Cardiac septum (tissue), 1 donor: ENCODE results near the gene CCDC137. TPM values are rescaled to one million over a fixed set of nuclear protein-coding genes. Genes with fewer than 3 reads are reported as not detected.
"Not testable (repeated sequence)": the region's sequence is repeated elsewhere in the genome, so short reads cannot be mapped to it uniquely, and the experiment has no call there.

Source experiments
- DNase-seq: peaks from one replicate; pipeline ENCODE4 v3.0.0-alpha.2; 2020; ENCODE audit warnings: low spot score
- intact Hi-C: fragments of 100-400 bp; cut with DNase I; formaldehyde crosslinking; loops from one replicate; pipeline ENCODE4 v1.14.0; 2022
- long read RNA-seq: library from polyadenylated mRNA; unstranded; transcript quantifications from one replicate; pipeline ENCODE4 v2.0.0, GENCODE V29; 2021
- total RNA-seq: library from RNA; stranded (reverse); fragmentation: NEBNext Ultra II Directional; extraction: Animal tissue kit (Norgen Biotek cat#: 25700); gene quantifications from one replicate; pipeline ENCODE4 v1.2.1, GENCODE V29; 2021
- donor health status: DM: no; HTN: no; CAD: no.

CCDC137 gene, protein sequence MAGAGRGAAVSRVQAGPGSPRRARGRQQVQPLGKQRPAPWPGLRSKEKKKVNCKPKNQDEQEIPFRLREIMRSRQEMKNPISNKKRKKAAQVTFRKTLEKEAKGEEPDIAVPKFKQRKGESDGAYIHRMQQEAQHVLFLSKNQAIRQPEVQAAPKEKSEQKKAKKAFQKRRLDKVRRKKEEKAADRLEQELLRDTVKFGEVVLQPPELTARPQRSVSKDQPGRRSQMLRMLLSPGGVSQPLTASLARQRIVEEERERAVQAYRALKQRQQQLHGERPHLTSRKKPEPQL
- 8.2 TPM for total RNA-seq
- long read RNA-seq, transcript CCDC137-201 (6 exons, 2,468 nt): major isoform, 18 of 25 reads
- long read RNA-seq, partial matches to known transcripts: 3 of 25 reads
- long read RNA-seq, other reads (novel, unspliced or antisense): 2 of 25 reads

DNA sequence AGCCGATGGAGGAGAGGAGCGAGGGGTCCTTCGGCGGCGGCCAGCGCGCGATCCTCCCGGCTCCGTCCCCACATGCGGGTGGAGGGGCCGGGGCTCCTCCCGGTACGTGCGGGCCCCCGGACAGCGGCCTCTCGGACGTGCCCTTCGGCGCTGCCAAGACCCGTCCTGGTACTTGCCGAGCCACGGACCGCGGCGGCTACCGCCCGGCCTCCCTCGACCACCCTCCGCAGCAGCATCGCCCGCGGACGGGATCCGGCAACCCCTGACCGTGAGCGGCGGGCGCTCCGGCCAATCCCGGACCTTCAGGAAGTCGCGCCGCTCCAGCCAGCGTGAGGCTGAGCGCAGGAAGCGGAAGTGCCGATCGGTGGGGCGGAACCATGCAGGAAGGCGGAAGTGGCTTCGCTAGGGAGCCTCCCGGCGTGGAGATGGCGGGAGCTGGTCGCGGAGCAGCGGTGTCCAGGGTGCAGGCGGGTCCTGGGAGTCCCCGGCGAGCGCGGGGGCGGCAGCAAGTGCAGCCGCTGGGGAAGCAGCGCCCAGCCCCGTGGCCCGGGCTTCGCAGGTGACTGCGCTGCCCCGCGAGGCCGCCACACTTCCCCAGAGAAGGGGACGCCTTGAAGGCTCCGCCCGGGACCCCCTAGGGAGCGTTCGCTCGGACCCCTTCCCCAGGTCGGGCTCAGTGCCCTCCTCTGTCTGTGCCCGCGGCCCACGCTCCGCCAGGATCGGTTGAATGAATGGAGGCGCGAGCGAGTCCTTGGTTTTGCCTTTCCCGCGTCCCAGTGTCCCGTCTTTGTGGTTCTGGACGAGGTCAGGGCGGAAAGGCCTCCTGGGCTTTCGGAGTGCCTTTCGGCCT lies at the start of gene CCDC137, which contains the start of gene OXLD1:
TSS of gene CCDC137 (plus strand) at position 396 of the 850 bp plus-strand sequence. CDS start at position 426, 30 bp downstream.
TSS of gene OXLD1 (minus strand) at position 264 of the 850 bp plus-strand sequence. CDS start at position 236, 28 bp downstream.
- intact Hi-C loops: loop anchor here (2.0 kb wide), 1 partner anchor 30 kb away; the partner anchor contains the start of genes NPLOC4 and TSPAN10

DNA sequence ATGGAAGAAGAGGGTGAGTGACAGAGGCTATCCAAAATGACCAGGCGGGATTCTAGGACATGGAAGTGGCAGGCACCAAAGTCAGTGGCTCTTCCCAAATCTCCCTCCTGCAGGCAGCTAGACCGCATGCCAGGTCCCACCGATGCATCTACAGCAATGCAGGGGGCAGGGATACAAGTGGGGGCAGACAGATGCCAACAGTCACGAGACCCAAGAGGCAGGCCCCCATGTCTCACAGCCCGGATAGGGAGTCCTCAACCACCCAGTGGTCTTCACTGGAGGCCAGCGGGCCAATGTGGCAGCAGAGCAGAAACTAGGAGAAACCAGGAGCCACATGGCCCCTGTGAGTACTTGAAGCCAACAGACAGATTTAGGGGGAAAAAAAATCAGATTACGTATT lies 49.7 kb upstream of the CCDC137 start:
- DNase-seq: no peak

More for the DNA sequence above, at the start of gene CCDC137, which contains the start of gene OXLD1:
- peak; percentile 97 for DNase-seq

DNA sequence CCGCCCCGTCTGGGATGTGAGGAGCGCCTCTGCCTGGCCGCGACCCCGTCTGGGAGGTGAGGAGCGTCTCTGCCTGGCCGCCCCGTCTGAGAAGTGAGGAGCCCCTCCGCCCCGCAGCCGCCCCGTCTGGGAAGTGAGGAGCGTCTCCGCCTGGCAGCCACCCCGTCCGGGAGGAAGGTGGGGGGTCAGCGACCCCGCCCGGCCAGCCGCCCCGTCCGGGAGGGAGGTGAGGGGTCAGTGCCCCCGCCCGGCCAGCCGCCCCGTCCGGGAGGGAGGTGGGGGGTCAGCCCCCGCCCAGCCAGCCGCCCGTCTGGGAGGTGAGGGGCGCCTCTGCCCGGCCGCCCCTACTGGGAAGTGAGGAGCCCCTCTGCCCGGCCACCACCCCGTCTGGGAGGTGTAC lies 48.2 kb upstream of the CCDC137 start:
- intact Hi-C loops, DNase-seq: not testable (repeated sequence)

More for the DNA sequence above, 49.7 kb upstream of the CCDC137 start:
- intact Hi-C loops: no loop called here

DNA sequence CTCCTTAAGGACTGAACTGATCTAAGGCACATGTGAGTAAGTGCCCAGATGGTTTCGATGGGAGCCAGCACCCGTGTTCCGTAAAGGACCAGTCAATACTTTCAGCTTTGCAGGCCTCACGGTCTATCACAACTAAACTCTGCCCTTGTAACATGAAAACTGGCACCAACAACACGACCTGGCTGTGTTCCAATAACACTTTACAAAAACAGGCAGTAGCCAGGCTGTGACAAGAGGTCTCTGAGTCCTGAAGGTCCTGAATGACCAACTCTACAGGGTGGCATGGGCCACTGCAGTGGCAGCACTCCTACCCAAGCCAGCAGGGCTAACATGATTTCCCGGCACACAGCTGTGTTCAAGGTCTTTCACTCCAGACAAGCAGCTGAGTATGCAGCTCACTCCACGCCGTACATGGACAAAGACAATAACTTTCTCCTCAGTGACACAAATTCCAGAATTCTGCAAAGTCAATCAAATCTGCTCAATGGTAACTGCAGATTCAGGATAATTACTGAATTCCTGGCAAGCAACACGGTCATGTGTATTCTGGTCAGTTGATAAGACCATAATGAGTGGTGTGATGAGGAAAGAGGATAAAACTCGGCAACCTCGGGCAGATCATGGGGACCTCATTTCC lies 44.9 kb upstream of the CCDC137 start:
- intact Hi-C loops: no loop called here
- DNase-seq: no peak

DNA sequence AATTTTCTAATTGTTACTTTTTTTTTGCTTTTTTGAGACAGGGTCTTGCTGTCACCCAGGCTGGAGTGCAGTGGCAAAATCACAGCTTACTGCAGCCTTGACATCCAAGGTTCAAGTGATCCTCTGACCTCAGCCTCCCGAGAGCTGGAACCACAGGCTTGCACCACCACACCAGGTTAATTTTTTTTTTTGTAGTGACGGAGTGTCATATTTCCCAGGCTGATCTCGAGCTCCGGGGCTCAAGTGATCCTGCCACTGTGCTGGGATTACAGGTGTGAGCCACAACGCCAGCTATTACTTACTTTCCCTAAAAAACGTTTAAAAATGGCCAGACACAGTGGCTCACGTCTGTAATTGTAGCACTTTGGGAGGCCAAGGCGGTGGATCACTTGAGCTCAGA lies 36.3 kb upstream of the CCDC137 start:
- DNase-seq: no peak
- intact Hi-C loops: no loop called here

DNA sequence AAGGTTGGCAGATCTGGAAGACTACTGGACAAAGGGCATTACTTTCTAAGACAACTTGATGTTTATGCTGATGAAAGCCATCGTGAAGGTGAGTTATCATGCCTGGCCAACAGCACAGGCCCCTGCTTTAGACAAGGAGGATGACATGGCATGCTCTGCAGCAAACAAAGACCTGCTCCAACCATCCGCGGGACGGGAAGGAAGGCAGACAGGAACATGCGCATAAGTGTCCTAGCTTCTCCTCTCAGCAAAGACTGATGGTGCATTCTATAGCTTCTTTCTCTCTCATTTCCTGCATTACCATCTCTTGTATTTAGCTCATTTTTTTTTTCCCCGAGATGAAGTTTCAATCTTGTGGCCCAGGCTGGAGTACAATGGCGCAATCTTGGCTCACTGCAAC lies 35.1 kb upstream of the CCDC137 start:
- intact Hi-C loops: no loop called here
- DNase-seq: no peak

DNA sequence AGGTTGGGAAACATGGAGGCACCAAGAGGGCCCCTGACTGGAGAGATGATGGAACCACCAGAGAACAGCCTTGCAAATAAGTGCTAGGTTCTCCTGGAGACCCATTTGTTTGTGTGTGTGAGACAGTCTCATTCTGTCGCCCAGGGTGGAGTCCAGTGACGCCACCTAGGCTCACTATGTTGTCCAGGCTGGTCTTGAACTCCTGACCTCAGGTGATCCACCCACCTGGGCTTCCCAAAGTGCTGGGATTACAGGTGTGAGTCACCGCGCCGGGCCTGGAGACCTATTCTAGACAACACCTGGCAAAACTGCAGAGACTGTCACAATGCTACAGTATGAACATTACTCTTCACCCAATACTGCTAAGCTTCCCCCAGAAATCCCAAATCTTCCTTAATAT lies 31.1 kb upstream of the CCDC137 start:
- intact Hi-C loops: no loop called here
- no peak for DNase-seq

DNA sequence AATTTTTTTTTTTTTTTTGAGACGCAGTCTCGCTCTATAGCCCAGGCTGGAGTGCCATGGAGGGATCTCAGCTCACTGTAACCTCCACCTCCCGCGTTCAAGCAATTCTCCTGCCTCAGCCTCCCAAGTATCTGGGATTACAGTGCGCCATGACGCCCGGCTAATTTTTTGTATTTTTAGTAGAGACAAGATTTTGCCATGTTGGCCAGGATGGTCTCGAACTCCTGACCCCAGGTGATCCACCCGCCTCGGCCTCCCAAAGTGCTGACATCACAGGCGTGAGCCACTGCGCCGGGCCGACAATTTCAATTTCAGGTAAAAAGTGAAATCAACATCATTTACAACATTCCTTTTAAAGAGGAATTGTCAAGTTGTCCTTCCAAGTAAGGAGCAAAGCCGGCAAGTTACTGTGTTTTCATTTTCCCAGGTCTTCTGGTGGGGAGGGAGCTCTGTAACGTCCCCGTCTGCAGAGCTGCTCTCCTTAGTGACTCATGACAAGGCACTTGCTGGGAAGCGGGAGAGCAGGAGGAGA lies 30.5 kb upstream of the CCDC137 start:
- intact Hi-C loops: loop anchor here (2.0 kb wide), 1 partner anchor 31 kb away; the partner anchor contains the start of genes CCDC137 and OXLD1
- DNase-seq: no peak

DNA sequence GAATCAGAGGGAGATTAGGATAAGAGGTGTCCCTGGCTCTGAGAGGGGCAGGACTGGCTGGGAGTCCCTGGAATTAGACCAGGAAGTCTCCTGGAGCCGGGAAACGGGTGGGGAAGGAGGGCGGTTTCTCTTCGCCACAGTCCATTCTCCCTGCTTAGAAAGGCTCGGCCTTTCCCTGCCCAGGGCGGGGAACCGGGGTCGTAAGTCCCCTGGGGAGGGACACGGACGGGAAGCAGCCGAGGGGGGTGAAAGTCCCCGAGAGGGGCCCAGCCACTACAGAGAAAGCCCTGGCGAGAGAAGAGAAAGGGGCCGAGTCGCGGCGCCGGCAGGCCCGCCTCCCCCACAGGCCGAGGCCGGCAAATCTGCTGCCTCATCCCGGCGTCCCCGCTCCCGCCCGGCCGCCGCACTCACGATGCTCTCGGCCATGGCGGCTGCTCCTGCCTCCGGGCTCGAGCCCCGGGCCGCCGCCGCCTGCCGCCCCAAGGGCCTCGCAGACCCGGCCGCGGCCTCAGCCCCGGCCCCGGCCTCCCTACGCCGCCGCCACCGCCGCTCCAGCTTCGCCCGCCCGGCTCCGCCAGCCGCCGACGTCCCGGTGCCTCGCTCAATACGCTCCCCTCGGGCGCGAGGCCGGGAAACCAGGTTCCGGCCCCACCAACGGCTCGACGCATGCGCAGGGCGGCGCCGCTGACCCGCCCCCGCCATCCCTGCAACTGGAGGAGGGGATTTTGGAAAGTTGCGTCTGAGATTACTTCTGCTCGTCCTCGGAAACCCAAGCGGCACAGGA lies 29.8 kb upstream of the CCDC137 start, which contains the start of the genes NPLOC4 and TSPAN10:
TSS of gene NPLOC4 (minus strand) at position 608 of the 784 bp plus-strand sequence. CDS start at position 426, 182 bp downstream.
TSS of gene TSPAN10 (plus strand) at position 692 of the 784 bp plus-strand sequence. CDS start 5,217 bp downstream, outside the sequence.
- DNase-seq: peak; percentile 95
- intact Hi-C loops: loop anchor here (2.0 kb wide), 1 partner anchor 30 kb away; the partner anchor contains the start of genes CCDC137 and OXLD1

DNA sequence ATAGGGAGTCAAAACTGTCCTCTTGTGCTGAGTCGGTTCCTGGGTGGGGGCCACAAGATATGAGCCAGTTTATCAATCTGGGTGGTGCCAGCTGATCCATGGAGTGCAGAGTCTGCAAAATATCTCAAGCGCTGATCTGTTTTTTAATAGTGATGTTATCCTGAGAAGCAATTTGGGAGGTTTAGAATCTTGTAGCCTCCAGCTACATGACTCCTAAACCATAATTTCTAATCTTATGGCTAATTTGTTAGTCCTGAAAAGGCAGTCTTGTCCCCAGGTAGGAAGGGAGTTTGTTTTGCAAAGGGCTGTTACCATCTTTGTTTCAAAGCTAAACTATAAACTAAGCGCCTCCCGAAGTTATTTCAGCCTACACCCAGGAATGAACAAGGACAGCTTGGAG lies 27.9 kb upstream of the CCDC137 start:
- intact Hi-C loops: no loop called here
- DNase-seq: no peak

DNA sequence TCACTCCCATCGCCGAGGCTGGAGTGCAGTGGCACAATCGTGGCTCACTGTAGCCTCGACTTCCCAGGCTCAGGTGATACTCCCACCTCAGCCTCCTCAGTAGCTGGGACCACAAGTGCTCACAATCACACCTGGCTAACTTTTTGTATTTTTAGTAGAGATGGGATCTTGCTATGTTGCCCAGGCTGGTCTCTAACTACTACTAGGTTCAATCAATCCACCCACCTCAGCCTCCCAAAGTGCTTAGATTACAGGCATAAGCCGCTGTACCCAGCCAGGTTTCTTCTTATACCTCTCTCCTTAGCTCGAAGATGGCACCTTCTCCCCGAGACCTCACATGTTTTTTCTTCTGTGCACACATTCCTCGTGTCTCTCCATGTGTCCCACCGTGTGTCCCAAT lies 26.5 kb upstream of the CCDC137 start:
- intact Hi-C loops: no loop called here
- no peak for DNase-seq

DNA sequence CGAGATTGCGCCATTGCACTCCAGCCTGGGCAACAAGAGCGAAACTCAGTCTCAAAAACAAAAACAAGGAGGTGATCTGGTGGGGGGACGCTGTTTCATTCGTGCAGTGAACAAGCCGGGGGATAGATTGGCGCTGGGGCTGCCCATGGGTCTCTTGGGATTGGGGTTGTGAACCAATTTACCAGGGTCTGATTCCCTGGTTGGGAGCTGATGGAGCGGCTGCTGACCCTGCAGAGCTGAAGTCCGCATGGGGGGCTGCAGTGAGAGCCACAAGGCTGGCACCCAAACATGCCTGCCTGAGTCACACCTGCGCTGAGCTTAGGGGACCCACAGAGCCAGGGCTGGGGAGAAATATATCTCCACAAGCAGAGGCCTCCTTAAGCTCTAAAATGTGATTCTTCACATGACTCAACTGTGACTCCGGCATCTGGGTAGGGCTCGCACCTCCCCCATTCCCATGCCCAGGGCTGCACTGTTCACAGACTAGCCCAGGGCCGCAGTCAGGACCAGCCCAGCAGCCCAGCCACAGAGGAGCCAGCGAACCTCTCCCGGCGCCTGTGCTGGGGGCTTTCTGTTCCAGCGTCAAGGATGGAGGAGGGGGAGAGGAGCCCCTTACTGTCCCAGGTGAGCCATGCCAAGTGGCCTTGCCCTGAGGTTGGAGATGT lies 24.6 kb upstream of the CCDC137 start:
- DNase-seq: no peak
- intact Hi-C loops: no loop called here

DNA sequence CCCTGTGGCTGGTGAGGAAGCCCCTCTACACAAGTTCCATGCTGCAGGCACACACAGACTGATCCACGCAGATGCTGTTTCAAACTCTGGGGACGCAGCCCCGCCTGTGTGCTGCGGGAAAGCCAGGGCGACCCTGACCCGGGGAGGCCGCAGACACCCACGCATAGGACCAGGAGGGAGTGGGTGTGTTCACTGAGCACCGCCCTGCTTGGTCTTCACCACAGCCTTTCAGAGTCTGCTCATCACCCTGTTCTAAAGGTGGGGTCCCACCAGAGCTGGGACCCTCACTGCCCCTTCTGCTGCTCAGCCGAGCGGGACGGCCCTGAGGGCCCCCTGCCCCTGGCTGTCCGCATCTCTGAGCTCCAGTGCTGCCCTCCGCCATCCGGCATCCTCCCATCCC lies 22.0 kb upstream of the CCDC137 start:
- intact Hi-C loops: no loop called here
- no peak for DNase-seq

DNA sequence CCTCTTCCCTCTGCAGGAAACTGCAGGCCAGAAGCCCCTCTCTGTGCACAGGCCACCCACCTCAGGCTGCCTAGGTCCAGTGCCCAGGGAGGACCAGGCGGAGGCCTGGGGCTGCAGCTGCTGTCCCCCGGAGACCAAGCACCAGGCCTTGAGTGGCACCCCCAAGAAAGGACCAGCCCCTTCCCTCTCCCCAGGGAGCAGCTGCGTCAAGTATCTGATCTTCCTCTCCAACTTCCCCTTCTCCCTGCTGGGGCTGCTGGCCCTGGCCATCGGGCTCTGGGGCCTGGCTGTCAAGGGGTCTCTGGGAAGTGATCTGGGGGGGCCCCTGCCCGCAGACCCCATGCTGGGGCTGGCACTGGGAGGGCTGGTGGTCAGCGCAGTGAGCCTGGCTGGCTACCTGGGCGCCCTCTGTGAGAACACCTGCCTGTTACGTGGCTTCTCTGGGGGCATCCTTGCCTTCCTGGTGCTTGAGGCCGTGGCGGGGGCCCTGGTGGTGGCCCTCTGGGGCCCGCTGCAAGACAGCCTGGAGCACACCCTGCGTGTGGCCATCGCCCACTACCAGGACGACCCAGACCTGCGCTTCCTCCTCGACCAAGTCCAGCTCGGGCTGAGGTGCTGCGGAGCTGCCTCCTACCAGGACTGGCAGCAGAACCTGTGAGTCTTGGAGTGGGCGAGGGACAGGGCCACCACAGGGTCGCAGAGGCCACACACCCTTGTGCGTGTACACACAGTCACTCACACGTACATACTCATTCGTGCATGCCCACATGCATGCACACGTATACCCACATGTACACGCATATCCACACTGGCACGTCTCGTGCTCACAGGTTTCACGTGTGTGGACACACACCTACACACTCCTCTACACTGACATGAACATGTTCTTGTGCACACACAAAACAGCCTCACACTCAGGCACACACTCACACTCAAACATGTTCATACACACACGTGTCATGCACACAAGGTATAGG lies 21.3 kb upstream of the CCDC137 start:
- no peak for DNase-seq
- intact Hi-C loops: no loop called here

DNA sequence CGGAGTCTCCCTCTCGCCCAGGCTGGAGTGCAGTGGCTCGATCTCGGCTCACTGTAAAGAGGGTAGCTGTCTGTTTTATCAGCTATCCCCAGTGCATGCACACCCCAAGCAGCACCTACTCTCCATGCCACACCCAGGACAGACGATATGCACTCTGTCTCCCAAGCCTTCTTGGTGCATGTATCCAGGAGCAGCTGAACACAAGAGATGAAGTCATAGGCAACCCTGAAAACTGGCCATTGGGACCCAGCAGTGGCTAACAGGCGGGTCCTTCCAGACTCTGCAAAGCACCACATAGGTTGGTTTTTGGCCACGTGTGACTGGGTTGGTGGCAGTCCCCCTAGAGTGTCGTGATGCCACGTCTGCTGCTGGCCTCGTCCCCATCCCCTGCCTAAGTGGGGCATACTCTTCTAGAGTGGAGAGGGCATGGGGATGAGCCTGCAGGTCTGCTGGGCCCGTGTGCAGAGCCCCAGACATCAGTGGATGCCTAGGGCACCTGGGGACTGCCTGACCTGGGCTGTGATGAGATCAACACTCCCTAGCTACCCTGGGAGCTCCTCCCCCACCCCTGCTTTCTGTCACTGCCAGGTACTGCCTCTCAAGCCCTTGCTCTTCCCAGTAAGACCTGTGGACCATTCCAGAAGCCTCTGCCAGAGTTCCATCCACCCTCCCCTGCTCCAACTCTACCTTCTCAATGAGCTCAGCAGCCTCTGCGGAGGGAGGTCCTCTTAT lies 19.5 kb upstream of the CCDC137 start:
- intact Hi-C loops: no loop called here
- DNase-seq: no peak

DNA sequence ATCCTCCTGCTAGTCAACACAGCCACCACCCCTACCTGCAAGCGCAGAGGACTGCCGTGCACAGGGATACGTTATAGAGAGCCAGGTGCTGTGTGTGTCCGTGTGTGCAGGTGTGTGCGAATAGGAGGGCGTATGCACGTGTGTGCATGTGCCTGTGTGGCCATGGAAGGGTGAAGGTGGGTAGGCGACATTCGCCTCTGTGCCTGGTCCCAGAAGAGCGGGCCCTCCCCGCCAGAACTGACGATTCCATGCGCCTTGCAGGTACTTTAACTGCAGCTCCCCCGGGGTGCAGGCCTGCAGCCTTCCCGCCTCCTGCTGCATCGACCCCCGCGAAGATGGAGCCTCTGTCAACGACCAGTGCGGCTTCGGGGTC lies 18.9 kb upstream of the CCDC137 start:
- DNase-seq: no peak
- intact Hi-C loops: no loop called here
